Ectodermal cell (in vitro differentiated cells): ENCODE data around the gene IL4R.

Experiments
- H3K27ac ChIP-seq: 2 replicates; pipeline ENCODE4 v1.7.0; 2013; ENCODE audit warnings: mild to moderate bottlenecking, low read depth, low read length; ENCODE audit not compliant: insufficient read depth, poor library complexity, severe bottlenecking
- H3K27me3 ChIP-seq: 2 replicates; pipeline ENCODE4 v1.7.0; 2013; ENCODE audit warnings: mild to moderate bottlenecking, low read length; ENCODE audit not compliant: insufficient read depth, control insufficient read depth, poor library complexity, severe bottlenecking
- H3K36me3 ChIP-seq: one replicate; pipeline ENCODE4 v1.7.0; 2013; ENCODE audit warnings: low read length; ENCODE audit not compliant: control insufficient read depth, insufficient read depth
- H3K4me1 ChIP-seq: one replicate; pipeline ENCODE4 v1.7.0; 2013; ENCODE audit warnings: low read length; ENCODE audit not compliant: control insufficient read depth, insufficient read depth
- H3K4me3 ChIP-seq: 2 replicates; pipeline ENCODE4 v1.7.0; 2013; ENCODE audit warnings: low read depth, low read length, control low read depth; ENCODE audit not compliant: insufficient read depth
- H3K9me3 ChIP-seq: 2 replicates; pipeline ENCODE4 v1.7.0; 2013; ENCODE audit warnings: mild to moderate bottlenecking, low read length, moderate library complexity; ENCODE audit not compliant: control insufficient read depth
- WGBS, 2 experiments: methylation state at CpG; one replicate each; pipeline ENCODE4 v1.1.7; 2013; ENCODE audit warnings: missing lambda C conversion rate in 2 of 2; 5-methylcytosine and 5-hydroxymethylcytosine counted together

Gene IL4R

GRCh38 chr16:27321013-27321915, 7.5 kb downstream of the IL4R start:
- Histone ChIP-seq H3K9me3 (no peaks in the 10 kb centered on the region), H3K36me3 (no peaks in the 10 kb centered on the region), H3K27me3 (no peaks in the 10 kb centered on the region), H3K4me3 (no peak overlapping the region), H3K27ac (no peak overlapping the region), H3K4me1 (no peaks in the 10 kb centered on the region)
- WGBS, 2 experiments: 95% methylated on average over 7 of the region's 7 CpGs

- Histone ChIP-seq H3K36me3 (no peaks in the 10 kb centered on the region), H3K4me1 (peaks cover 3% of the 10 kb centered on the region), H3K4me3 (no peak overlapping the region), H3K27ac (no peak overlapping the region), H3K9me3 (no peaks in the 10 kb centered on the region), H3K27me3 (no peaks in the 10 kb centered on the region)
- 89 to 94% methylated on average over 9 of the region's 9 CpGs for WGBS, 2 experiments
These were observed 9.3 kb downstream of the IL4R start for GRCh38 chr16:27322858-27323780.

- Histone ChIP-seq H3K9me3 (no peaks in the 10 kb centered on the region), H3K27ac (no peak overlapping the region), H3K4me3 (no peak overlapping the region), H3K27me3 (no peaks in the 10 kb centered on the region), H3K4me1 (peaks cover 3% of the 10 kb centered on the region), H3K36me3 (no peaks in the 10 kb centered on the region)
- WGBS, 2 experiments: 77 to 81% methylated on average over 13 of the region's 13 CpGs
These were observed 10.2 kb downstream of the IL4R start for GRCh38 chr16:27323781-27324561.

- no peaks in the 10 kb centered on the region for H3K9me3 ChIP-seq
- no peak overlapping the region for H3K27ac ChIP-seq
- no peaks in the 10 kb centered on the region for H3K36me3 ChIP-seq
- H3K27me3 ChIP-seq: no peaks in the 10 kb centered on the region
- peaks cover 3% of the 10 kb centered on the region for H3K4me1 ChIP-seq
- no peak overlapping the region for H3K4me3 ChIP-seq
- WGBS, 2 experiments: 71 to 77% methylated on average over 11 to 12 of the region's 12 CpGs
These were observed 11.1 kb downstream of the IL4R start for GRCh38 chr16:27324851-27325301.

- H3K4me3 ChIP-seq: no peak overlapping the region
- 74% methylated on average over 8 of the region's 8 CpGs for WGBS, 2 experiments
- no peaks in the 10 kb centered on the region for H3K36me3 ChIP-seq
- H3K27me3 ChIP-seq: no peaks in the 10 kb centered on the region
- no peak overlapping the region for H3K27ac ChIP-seq
- H3K4me1 ChIP-seq: peaks cover 3% of the 10 kb centered on the region
- no peaks in the 10 kb centered on the region for H3K9me3 ChIP-seq
These were observed 12.0 kb downstream of the IL4R start for GRCh38 chr16:27325736-27326135.

GRCh38 chr16:27326251-27326650, 12.5 kb downstream of the IL4R start:
- Histone ChIP-seq H3K9me3 (no peaks in the 10 kb centered on the region), H3K27ac (no peak overlapping the region), H3K4me3 (no peak overlapping the region), H3K36me3 (no peaks in the 10 kb centered on the region), H3K4me1 (peaks cover 3% of the 10 kb centered on the region), H3K27me3 (no peaks in the 10 kb centered on the region)
- 92 to 94% methylated on average over 6 of the region's 6 CpGs for WGBS, 2 experiments

GRCh38 chr16:27326738-27327585, 13.2 kb downstream of the IL4R start:
- peaks cover 3% of the 10 kb centered on the region for H3K4me1 ChIP-seq
- H3K9me3 ChIP-seq: no peaks in the 10 kb centered on the region
- H3K36me3 ChIP-seq: no peaks in the 10 kb centered on the region
- H3K27ac ChIP-seq: no peak overlapping the region
- no peaks in the 10 kb centered on the region for H3K27me3 ChIP-seq
- no peak overlapping the region for H3K4me3 ChIP-seq
- 15 to 16% methylated on average over 19 of the region's 19 CpGs for WGBS, 2 experiments

- H3K27me3 ChIP-seq: no peaks in the 10 kb centered on the region
- H3K27ac ChIP-seq: no peak overlapping the region
- no peaks in the 10 kb centered on the region for H3K36me3 ChIP-seq
- 30 to 40% methylated on average over 3 of the region's 3 CpGs for WGBS, 2 experiments
- H3K9me3 ChIP-seq: no peaks in the 10 kb centered on the region
- H3K4me1 ChIP-seq: peaks cover 3% of the 10 kb centered on the region
- H3K4me3 ChIP-seq: no peak overlapping the region
These were observed 13.8 kb downstream of the IL4R start for GRCh38 chr16:27327586-27327915.

GRCh38 chr16:27328937-27329336, 15.2 kb downstream of the IL4R start:
- Histone ChIP-seq H3K36me3 (no peaks in the 10 kb centered on the region), H3K27ac (no peak overlapping the region)
- WGBS, 2 experiments: 87 to 93% methylated on average over 5 of the region's 5 CpGs

More at GRCh38 chr16:27328937-27329336, 15.2 kb downstream of the IL4R start:
- no peaks in the 10 kb centered on the region for H3K9me3 ChIP-seq
- no peaks in the 10 kb centered on the region for H3K27me3 ChIP-seq
- H3K4me1 ChIP-seq: peaks cover 3% of the 10 kb centered on the region
- no peak overlapping the region for H3K4me3 ChIP-seq
